ENCODE data around the gene BABAM2. TPM values are rescaled to one million over a fixed set of nuclear protein-coding genes. Genes with fewer than 3 reads are reported as not detected.

BABAM2 gene
- total RNA-seq, 1 experiment from 2014 or later = 16.3 TPM

DNA sequence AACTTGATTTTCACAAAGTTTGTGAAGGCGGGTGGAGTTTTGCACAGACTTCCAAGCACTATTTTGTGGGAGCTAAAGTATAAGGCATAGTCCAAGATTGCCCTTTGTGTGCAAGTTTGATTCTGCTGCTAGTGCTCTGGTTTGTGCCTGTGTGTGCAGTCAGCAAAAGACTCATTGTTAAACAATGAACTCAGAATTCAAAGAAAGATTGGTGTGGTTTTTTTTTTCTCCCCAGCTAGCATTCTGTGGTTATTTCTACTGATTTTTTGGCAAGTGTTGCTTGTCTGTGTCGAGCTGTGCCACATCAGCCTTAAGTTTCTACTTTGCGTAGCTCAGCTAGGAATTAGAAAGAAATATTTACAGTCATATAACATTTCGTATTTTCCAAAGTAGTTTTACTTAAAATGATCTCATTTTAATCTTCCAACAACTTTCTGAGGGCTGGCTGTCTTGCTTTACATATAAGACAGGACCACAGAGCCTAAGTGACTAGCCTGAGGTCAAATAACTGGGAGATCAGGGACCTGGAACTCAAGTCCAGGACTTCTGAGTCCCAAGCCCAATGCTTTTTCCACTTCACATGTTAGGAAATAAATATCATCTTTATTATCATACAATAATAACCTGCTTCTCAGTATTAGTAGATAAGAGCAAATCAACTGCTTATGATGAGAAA lies 69.8 kb downstream of the BABAM2 start:
- H4K20me1 ChIP-seq (ENCODE audit: low read length) = no peaks in the 10 kb centered on the region
- TF ChIP-seq EZH2 (IDR thresholded peaks at IDR 0.05; ENCODE audit: low read length, unreplicated experiment) (no peak), EZH2phosphoT487 (IDR thresholded peaks at IDR 0.05; ENCODE audit: borderline replicate concordance, low read length) (no peak)
- TF ChIP-seq, protein P1, sequence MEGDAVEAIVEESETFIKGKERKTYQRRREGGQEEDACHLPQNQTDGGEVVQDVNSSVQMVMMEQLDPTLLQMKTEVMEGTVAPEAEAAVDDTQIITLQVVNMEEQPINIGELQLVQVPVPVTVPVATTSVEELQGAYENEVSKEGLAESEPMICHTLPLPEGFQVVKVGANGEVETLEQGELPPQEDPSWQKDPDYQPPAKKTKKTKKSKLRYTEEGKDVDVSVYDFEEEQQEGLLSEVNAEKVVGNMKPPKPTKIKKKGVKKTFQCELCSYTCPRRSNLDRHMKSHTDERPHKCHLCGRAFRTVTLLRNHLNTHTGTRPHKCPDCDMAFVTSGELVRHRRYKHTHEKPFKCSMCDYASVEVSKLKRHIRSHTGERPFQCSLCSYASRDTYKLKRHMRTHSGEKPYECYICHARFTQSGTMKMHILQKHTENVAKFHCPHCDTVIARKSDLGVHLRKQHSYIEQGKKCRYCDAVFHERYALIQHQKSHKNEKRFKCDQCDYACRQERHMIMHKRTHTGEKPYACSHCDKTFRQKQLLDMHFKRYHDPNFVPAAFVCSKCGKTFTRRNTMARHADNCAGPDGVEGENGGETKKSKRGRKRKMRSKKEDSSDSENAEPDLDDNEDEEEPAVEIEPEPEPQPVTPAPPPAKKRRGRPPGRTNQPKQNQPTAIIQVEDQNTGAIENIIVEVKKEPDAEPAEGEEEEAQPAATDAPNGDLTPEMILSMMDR (conservative IDR thresholded peaks at IDR 0.05; ENCODE audit: low read depth, low read length) = no peak
- no peaks in the 10 kb centered on the region for H3K36me3 ChIP-seq (ENCODE audit: low read depth, low read length)
- H2AFZ ChIP-seq (ENCODE audit: low read length) = peak overlapping the region; percentile 13; the same call in 1 of the 2 replicates
- intact Hi-C loops (cut with micrococcal nuclease) = no loop called here
- peak; percentile 63 for ATAC-seq
- no TSS peak for BruUV-seq (replicated peaks)
- H3K27ac ChIP-seq (ENCODE audit: low read length) = peak overlapping the region; percentile 50
- peaks cover 61% of the 10 kb centered on the region for H3K4me1 ChIP-seq (ENCODE audit: insufficient read depth, low read length)
- H3K4me3 ChIP-seq (ENCODE audit: low read length) = peak overlapping the region; percentile 28; the same call in 1 of the 2 replicates
- peak; percentile 81 for DNase-seq
- H3K9me3 ChIP-seq (ENCODE audit: low read length) = no peaks in the 10 kb centered on the region
- peak overlapping the region; percentile 1; the same call in 1 of the 2 replicates for H3K9ac ChIP-seq (ENCODE audit: low read length)
- CTCF ChIA-PET = interaction anchor here (0.6 kb wide), 1 partner anchor 604 kb away, joined by 5 read pairs; the partner anchor contains the start of gene GTF3C2
- peak overlapping the region; percentile 64 for H3K4me2 ChIP-seq (ENCODE audit: low read length)
- H3F3A ChIP-seq (ENCODE audit: low read length, unreplicated experiment) = peaks cover 14% of the 10 kb centered on the region
- H3K9me2 ChIP-seq (replicated peaks; ENCODE audit: low read length) = no peaks in the 10 kb centered on the region
- POLR2A ChIA-PET (ENCODE audit: unreplicated experiment) = interaction anchor here (0.6 kb wide), 2 partner anchors 83 to 223 kb away, joined by 5 to 6 read pairs; no protein-coding TSS in a partner anchor
- peaks cover 10% of the 10 kb centered on the region; the same call in 1 of the 2 replicates for H3K79me2 ChIP-seq (ENCODE audit: low read length)
- no peaks in the 10 kb centered on the region for H3K27me3 ChIP-seq (ENCODE audit: low read length)

DNA sequence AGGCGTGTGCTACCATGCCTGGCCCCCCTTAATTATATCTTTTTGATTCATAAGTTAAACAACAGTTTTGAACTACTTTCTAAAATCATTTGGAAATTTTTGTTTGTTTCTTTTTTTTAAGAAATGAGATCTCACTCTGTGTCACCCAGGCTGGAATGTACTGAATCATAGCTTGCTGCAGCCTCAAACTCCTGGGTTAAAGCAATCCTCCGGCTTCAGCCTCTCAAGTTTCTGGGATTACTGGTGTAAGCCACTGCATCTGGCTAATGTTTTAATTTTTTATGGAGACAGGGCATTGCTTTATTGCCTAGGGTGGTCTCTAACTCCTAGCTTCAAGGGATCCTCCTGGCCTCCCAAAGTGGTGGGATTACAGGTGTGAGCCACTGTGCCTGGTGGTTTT lies 71.5 kb downstream of the BABAM2 start:
- CTCF ChIA-PET = interaction anchor here (0.5 kb wide), 1 partner anchor 429 kb away, joined by 7 read pairs; no protein-coding TSS in a partner anchor
- no peaks in the 10 kb centered on the region for H3K9me2 ChIP-seq (replicated peaks; ENCODE audit: low read length)
- H3K9ac ChIP-seq (ENCODE audit: low read length) = no peak overlapping the region
- H3K4me3 ChIP-seq (ENCODE audit: low read length) = no peak overlapping the region
- no peaks in the 10 kb centered on the region for H3K36me3 ChIP-seq (ENCODE audit: low read depth, low read length)
- POLR2A ChIA-PET (ENCODE audit: unreplicated experiment) = no interaction called here
- peak; percentile 65 for DNase-seq
- TF ChIP-seq, protein P1 (conservative IDR thresholded peaks at IDR 0.05; ENCODE audit: low read depth, low read length) = no peak
- no peak for TF ChIP-seq EZH2phosphoT487 (IDR thresholded peaks at IDR 0.05; ENCODE audit: borderline replicate concordance, low read length)
- 0 out of 2 replicates have a peak overlapping the region, but pooled peaks have one; percentile 6 for H3K4me2 ChIP-seq (ENCODE audit: low read length)
- no peaks in the 10 kb centered on the region for H4K20me1 ChIP-seq (ENCODE audit: low read length)
- H3K27me3 ChIP-seq (ENCODE audit: low read length) = no peaks in the 10 kb centered on the region
- intact Hi-C loops (cut with micrococcal nuclease) = no loop called here
- no peaks in the 10 kb centered on the region for H3K9me3 ChIP-seq (ENCODE audit: low read length)
- peaks cover 45% of the 10 kb centered on the region for H3K4me1 ChIP-seq (ENCODE audit: insufficient read depth, low read length)
- no TSS peak for BruUV-seq (replicated peaks)
- H3K79me2 ChIP-seq (ENCODE audit: low read length) = peaks cover 5% of the 10 kb centered on the region; the same call in 1 of the 2 replicates
- no peak overlapping the region for H3K27ac ChIP-seq (ENCODE audit: low read length)
- peaks cover 2% of the 10 kb centered on the region for H3F3A ChIP-seq (ENCODE audit: low read length, unreplicated experiment)
- H2AFZ ChIP-seq (ENCODE audit: low read length) = no peak overlapping the region
- ATAC-seq = peak; percentile 53

DNA sequence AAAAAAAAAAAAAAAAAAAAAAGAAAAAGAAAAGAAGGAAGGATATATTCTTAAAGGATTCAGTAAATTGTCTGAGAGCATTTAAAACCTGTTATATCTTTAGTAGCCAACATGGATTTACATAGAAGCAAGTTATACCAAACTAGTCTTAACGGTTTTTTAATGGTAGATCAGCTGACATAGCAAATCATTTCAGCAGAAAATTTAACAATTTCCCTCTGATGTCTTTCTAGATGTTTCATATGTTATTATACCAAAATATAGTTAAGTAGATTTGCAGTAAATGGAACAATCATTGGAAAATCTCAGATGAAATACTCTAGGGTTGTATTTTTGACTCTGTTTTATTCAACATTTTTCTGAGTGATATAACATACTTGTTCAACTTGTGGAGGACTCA lies 72.9 kb downstream of the BABAM2 start:
- CTCF ChIA-PET = no interaction called here
- peaks cover 39% of the 10 kb centered on the region for H3K4me1 ChIP-seq (ENCODE audit: insufficient read depth, low read length)
- H4K20me1 ChIP-seq (ENCODE audit: low read length) = no peaks in the 10 kb centered on the region
- intact Hi-C loops (cut with micrococcal nuclease) = no loop called here
- no peak overlapping the region for H3K4me3 ChIP-seq (ENCODE audit: low read length)
- no peak for DNase-seq
- no peaks in the 10 kb centered on the region for H3F3A ChIP-seq (ENCODE audit: low read length, unreplicated experiment)
- POLR2A ChIA-PET (ENCODE audit: unreplicated experiment) = no interaction called here
- H3K9me3 ChIP-seq (ENCODE audit: low read length) = no peaks in the 10 kb centered on the region
- no peak overlapping the region for H3K27ac ChIP-seq (ENCODE audit: low read length)
- H3K36me3 ChIP-seq (ENCODE audit: low read depth, low read length) = no peaks in the 10 kb centered on the region
- no peaks in the 10 kb centered on the region for H3K27me3 ChIP-seq (ENCODE audit: low read length)
- no peak for ATAC-seq
- BruUV-seq (replicated peaks) = no TSS peak
- no peak for TF ChIP-seq EZH2 (IDR thresholded peaks at IDR 0.05; ENCODE audit: low read length, unreplicated experiment)
- TF ChIP-seq, protein P1 (conservative IDR thresholded peaks at IDR 0.05; ENCODE audit: low read depth, low read length) = no peak
- TF ChIP-seq EZH2phosphoT487 (IDR thresholded peaks at IDR 0.05; ENCODE audit: borderline replicate concordance, low read length) = no peak
- no peak overlapping the region for H3K9ac ChIP-seq (ENCODE audit: low read length)
- no peak overlapping the region for H2AFZ ChIP-seq (ENCODE audit: low read length)
- H3K4me2 ChIP-seq (ENCODE audit: low read length) = no peak overlapping the region
- H3K79me2 ChIP-seq (ENCODE audit: low read length) = no peaks in the 10 kb centered on the region; the same call in 1 of the 2 replicates
- no peaks in the 10 kb centered on the region for H3K9me2 ChIP-seq (replicated peaks; ENCODE audit: low read length)

Measured in PC-3 (cell line).